COR-L47 (cell line): Measurements from ENCODE around the gene SMAGP.
"Not testable (repeated sequence)": the region's sequence is repeated elsewhere in the genome, so short reads cannot be mapped to it uniquely, and the experiment has no call there.

Experiments
- DNase-seq: peaks from one replicate; lab custom pipeline; 2025; lab: John Stamatoyannopoulos, UW

Gene SMAGP, protein sequence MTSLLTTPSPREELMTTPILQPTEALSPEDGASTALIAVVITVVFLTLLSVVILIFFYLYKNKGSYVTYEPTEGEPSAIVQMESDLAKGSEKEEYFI

DNA sequence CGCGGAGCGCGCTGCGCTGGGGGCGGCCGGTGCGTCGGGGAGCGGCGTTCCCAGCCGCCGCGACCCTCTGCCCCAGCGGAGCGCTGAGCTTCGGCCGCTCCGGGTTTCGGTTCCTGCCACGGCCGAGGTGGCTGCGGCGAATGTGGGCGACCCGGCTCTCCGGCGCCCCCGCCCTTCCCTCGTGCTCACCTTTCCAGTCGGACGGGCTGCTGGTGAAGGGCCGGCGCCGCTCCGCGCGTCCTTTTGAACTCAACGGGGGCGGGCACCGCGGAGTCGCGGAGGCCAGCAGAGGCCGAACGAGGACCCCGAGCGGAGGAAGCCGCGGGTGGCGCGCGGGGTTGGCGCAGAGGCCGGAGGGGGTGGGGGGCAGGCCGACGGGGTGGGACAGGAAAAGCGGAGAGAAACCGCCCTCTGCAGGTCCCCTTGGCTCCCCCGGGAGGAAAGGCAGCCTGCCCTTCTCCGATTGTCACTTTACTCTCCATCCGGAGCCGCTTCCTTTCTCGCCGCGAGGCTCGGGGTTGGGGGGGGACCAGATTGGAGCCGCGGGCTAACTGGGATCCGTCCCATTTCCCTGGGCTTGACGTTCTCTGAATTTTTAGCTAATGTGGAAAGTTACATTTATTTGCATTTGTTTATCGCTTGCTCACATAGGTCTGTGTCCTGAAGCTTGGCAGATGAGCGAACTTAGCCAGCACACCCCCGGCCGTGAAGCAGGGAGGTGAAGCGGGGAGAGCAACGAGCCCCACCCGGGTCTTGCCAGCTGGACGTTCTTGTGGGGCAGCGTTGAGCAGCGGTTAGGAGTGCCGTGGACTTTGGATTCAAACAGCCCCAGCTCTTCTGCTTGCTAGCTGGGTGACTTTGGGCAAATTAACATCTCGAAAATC lies at the start of gene SMAGP:
Gene SMAGP (minus strand): TSS at position 349 of the 884 bp plus-strand sequence. CDS start 1,137 bp downstream, outside the sequence.
- peak; percentile 36 for DNase-seq

GRCh38 chr12:51318846-51319599 lies 48.8 kb upstream of the SMAGP start:
- DNase-seq = no peak

GRCh38 chr12:51318057-51318806 lies 48.0 kb upstream of the SMAGP start:
- DNase-seq = not testable (repeated sequence)

GRCh38 chr12:51311389-51311788 lies 41.2 kb upstream of the SMAGP start:
- DNase-seq = no peak

DNA sequence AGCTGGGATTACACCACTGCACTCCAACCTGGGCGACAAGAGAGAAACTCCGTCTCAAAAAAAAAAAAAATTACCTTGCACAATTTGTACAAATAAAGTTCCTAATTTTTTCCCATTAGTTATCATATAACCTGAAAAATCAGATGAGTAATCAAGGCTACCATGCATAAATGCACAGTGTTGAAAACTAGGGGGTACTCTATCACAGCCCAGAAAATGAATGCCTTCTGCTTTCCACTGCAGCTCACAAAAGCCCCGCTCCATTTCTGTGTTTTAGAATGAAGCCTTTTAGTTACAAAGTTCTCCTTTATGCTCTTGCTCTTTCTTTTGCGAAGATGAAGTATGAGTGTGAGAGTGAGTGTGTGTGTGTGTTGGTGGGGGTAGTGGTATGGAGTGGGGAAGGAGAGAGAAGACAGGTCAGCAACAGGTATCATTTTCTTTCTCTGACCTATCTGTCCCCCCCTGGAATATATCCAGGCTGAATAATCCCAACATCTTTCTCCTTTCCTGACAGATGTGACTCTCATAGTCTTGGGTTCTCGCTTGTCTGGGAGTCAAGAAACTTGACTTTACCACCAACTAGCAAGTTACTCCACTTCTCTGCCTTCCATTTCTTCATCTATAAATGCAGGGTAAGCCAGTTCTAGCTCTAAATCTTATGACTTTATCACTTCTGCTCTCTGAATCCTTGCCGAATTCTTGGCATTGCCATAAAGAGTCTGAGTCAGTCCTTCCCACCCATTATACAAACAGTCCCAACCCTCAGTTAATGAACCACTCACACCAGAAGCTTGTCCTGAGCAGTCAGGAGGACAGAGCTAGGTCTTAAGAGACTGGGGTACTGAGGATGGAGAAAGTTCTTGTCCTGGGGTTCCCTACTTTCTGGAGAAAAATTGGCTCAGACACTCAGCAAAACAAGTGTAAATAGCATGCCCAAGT lies 37.7 kb upstream of the SMAGP start:
- DNase-seq = no peak

GRCh38 chr12:51306507-51306906 lies 36.3 kb upstream of the SMAGP start:
- no peak for DNase-seq

GRCh38 chr12:51300768-51301167 lies 30.6 kb upstream of the SMAGP start:
- not testable (repeated sequence) for DNase-seq

DNA sequence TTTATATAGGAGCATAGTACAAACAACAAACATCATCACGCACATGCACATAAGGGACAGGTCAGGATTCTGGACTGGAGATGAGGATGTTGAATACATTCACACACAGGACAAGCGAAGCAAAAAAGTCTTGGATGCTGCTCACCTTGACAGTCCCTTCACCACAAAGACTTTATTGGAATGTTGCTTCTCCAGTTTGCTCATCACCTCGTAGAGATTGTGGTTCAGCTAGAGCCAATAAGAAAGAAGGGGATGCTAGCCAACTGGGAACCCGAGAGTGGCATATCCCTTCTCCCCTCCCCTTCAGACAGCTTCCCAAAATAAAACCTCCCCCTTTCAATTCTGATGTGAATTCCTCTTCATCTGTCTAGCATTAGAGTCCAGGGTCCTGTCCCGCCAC lies 25.4 kb upstream of the SMAGP start:
- DNase-seq = no peak

DNA sequence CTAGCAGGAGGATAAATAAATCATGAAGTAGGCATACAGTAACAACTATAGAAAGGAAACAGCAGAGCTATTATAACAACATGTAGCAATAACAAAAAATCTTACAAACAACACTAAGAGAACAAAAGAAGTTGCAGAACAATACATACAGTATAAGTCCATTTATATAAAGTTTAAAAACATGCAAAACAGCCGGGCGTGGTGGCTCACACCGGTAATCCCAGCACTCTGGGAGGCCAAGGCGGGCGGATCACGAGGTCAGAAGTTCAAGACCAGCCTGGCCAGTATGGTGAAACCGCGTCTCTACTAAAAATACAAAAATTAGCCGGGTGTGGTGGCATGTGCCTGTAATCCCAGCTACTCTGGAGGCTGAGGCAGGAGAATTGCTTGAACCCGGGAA lies 23.9 kb upstream of the SMAGP start:
- DNase-seq = not testable (repeated sequence)

DNA sequence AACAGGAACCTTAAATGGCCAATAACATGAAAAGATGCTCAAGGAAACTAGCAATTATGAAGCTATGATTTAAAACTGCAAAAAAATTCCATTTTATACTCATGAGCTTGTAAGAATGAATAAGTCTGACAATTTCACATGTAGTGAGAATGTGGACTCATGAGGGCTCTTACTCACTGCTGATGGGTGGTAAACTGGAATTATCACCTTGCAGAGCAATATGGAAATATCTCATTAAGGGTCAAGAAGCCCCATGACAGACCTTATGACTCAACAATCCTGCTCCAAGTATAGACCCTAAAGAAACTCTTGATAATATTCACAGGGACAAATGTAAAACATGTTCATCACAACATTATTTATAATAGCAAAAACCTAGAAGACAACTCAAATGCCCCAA lies 23.5 kb upstream of the SMAGP start:
- no peak for DNase-seq

- DNase-seq = not testable (repeated sequence)
Measured at GRCh38 chr12:51291603-51292513, 21.6 kb upstream of the SMAGP start.

GRCh38 chr12:51285843-51286242 lies 15.6 kb upstream of the SMAGP start:
- DNase-seq = no peak

- no peak for DNase-seq
Measured at GRCh38 chr12:51281202-51281924, 11.1 kb upstream of the SMAGP start.

GRCh38 chr12:51275088-51275487 lies 4.9 kb upstream of the SMAGP start:
- DNase-seq = no peak

DNA sequence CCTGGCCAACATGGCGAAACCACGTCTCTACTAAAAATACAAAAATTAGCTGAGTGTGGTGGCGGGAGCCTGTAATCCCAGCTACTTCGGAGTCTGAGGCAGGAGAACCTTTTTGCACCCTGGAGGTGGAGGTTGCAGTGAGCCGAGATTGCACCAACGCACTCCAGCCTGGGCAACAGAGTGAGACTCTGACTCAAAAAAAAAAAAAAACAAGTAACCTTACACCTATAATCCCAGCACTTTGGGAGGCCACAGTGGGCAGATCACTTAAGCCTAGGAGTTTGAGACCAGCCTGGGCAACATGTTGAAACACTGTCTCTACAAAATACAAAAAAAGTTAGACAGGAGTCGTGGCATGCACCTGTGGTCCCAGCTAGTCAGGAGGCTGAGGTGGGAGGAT lies 2.6 kb upstream of the SMAGP start:
- DNase-seq = not testable (repeated sequence)

DNA sequence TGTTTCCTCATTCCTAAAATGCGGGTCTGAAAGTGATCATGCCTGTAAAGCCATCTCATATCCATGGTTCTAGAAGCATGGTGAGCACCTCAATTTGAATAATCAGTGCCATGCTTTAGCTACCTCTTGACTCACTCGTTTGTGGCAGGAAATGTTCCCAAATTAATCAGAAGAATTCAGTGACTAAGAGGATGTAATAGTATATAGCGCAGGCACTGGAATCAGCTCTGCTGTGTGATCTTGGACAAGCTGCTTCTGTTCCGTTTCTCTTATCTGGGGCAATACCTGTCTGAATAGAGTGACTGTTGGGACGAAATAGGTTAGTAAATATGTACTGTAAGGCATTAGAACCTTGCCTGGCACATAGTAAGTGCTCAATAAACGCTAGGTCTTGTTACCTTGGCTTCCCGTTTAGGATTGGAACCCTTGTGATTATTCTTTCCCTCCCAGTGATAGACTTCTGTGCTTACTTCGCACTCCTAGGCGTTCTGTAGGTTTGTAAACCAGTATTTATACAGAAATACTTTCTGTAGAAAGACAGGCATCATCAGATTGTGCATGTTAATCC lies 820 bp upstream of the SMAGP start:
- DNase-seq = no peak

- DNase-seq = no peak
Measured at GRCh38 chr12:51269174-51270066, 795 bp downstream of the SMAGP start.

DNA sequence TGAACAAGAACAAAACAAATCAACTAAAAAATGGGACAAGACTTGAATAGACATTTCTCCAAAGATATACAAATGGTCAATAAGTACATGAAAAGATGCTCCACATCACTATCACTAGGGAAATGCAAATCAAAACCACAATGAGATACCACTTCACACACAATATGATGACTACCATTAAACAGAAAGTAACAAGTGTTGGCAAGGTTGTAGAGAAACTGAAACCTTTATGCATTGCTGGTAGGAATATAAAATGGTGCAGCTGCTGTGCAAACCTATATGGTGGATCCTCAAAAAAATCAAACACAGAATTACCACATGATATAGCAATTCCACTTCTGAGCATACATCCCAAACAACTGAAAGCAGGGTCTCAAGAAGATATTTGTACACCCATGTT lies 5.2 kb downstream of the SMAGP start:
- no peak for DNase-seq
